ENCODE results near the gene FAM171A2. TPM values are rescaled to one million over a fixed set of nuclear protein-coding genes. Genes with fewer than 3 reads are reported as not detected.

Gene FAM171A2
- total RNA-seq, 2 donors from 2014 or later = 0.63 TPM; not detected in 1

- H3K4me3 ChIP-seq = no peak overlapping the region
Measured at GRCh38 chr17:44315760-44316731, 47.6 kb downstream of the FAM171A2 start.

GRCh38 chr17:44314869-44315661, 48.6 kb downstream of the FAM171A2 start:
- TF ChIP-seq CTCF (IDR thresholded peaks at IDR 0.05) = no peak
- ATAC-seq (ENCODE audit: insufficient number of reproducible peaks, low FRiP score, low read depth) = no peak
- Histone ChIP-seq H3K27ac (no peak overlapping the region), H3K4me1 (ENCODE audit: control insufficient read depth in 1 of 2, low read depth in 2 of 2) (peaks cover 2 to 6% of the 10 kb centered on the region in 2 donors), H3K36me3 (peaks cover 8% of the 10 kb centered on the region), H3K4me3 (peak overlapping the region; percentile 59), H3K9me3 (no peaks in the 10 kb centered on the region), H3K27me3 (replicated peaks; ENCODE audit: insufficient read depth) (peaks cover 19% of the 10 kb centered on the region)
- DNase-seq (ENCODE audit: low spot score) = no peak

More at GRCh38 chr17:44315760-44316731, 47.6 kb downstream of the FAM171A2 start:
- Histone ChIP-seq H3K27me3 (replicated peaks; ENCODE audit: insufficient read depth) (peaks cover 19% of the 10 kb centered on the region), H3K27ac (no peak overlapping the region), H3K36me3 (peaks cover 18% of the 10 kb centered on the region), H3K4me1 (ENCODE audit: control insufficient read depth in 1 of 2, low read depth in 2 of 2) (peaks cover 2 to 6% of the 10 kb centered on the region in 2 donors), H3K9me3 (no peaks in the 10 kb centered on the region)
- DNase-seq (ENCODE audit: low spot score) (no peak), ATAC-seq (ENCODE audit: insufficient number of reproducible peaks, low FRiP score, low read depth) (no peak)
- no peak for TF ChIP-seq CTCF (IDR thresholded peaks at IDR 0.05)

- ATAC-seq (ENCODE audit: insufficient number of reproducible peaks, low FRiP score, low read depth) (no peak), DNase-seq (ENCODE audit: low spot score) (no peak)
- H3K4me1 ChIP-seq (ENCODE audit: control insufficient read depth in 1 of 2, low read depth in 2 of 2) = peaks cover 2 to 6% of the 10 kb centered on the region in 2 donors
- TF ChIP-seq CTCF (IDR thresholded peaks at IDR 0.05) = no peak
- H3K4me3 ChIP-seq = no peak overlapping the region
- H3K27ac ChIP-seq = no peak overlapping the region
- H3K27me3 ChIP-seq (replicated peaks; ENCODE audit: insufficient read depth) = peaks cover 19% of the 10 kb centered on the region
- H3K9me3 ChIP-seq = no peaks in the 10 kb centered on the region
- peaks cover 3% of the 10 kb centered on the region for H3K36me3 ChIP-seq
Measured at GRCh38 chr17:44314524-44314868, 49.2 kb downstream of the FAM171A2 start.

GRCh38 chr17:44314031-44314430, 49.6 kb downstream of the FAM171A2 start:
- Histone ChIP-seq H3K27me3 (replicated peaks; ENCODE audit: insufficient read depth) (peaks cover 19% of the 10 kb centered on the region), H3K27ac (no peak overlapping the region), H3K36me3 (no peaks in the 10 kb centered on the region), H3K9me3 (no peaks in the 10 kb centered on the region), H3K4me3 (no peak overlapping the region), H3K4me1 (ENCODE audit: control insufficient read depth in 1 of 2, low read depth in 2 of 2) (peaks cover 2 to 6% of the 10 kb centered on the region in 2 donors)
- no peak for DNase-seq (ENCODE audit: low spot score)
- ATAC-seq (ENCODE audit: insufficient number of reproducible peaks, low FRiP score, low read depth) = no peak
- TF ChIP-seq CTCF (IDR thresholded peaks at IDR 0.05) = no peak

Measured in thoracic aorta (tissue), 2 donors.